Activated B cell treated with CpG ODN at 0.5 μM for 24 hours (primary cell): ENCODE results near the gene ADAMTS20. TPM values are rescaled to one million over a fixed set of nuclear protein-coding genes. Genes with fewer than 3 reads are reported as not detected.

Experiments
- ATAC-seq: fragments of 200-7000 bp; cut with Tn5 transposase; one replicate; pipeline ENCODE4 v1.10.0; 2021; ENCODE audit warnings: low read depth, mild to moderate bottlenecking, moderate library complexity
- CTCF ChIA-PET: fragments of 350-600 bp; sonication (Branson Sonifier 250); formaldehyde crosslinking; loops from one replicate; lab custom pipeline; 2021; ENCODE audit warnings: antibody characterized with exemption; lab: Charles Lee
- POLR2A ChIA-PET: fragments of 350-600 bp; sonication (Branson Sonifier 250); formaldehyde crosslinking; loops from one replicate; lab custom pipeline; 2021; ENCODE audit warnings: antibody characterized with exemption; lab: Charles Lee
- DNase-seq: peaks from one replicate; pipeline ENCODE4 v3.0.0; 2022
- H3K27ac Mint-ChIP-seq: one replicate; pipeline ENCODE4 v1.8.0; 2020; ENCODE audit warnings: mixed read lengths
- H3K27me3 Mint-ChIP-seq: one replicate; pipeline ENCODE4 v1.8.0; 2021; ENCODE audit warnings: mixed read lengths
- H3K36me3 Mint-ChIP-seq: one replicate; pipeline ENCODE4 v1.8.0; 2021; ENCODE audit warnings: low read depth, mixed read lengths
- H3K4me1 Mint-ChIP-seq: one replicate; pipeline ENCODE4 v1.8.0; 2021; ENCODE audit warnings: mixed read lengths
- H3K4me3 Mint-ChIP-seq: one replicate; pipeline ENCODE4 v1.8.0; 2020; ENCODE audit warnings: mild to moderate bottlenecking, mixed read lengths
- H3K9me3 Mint-ChIP-seq: one replicate; pipeline ENCODE4 v1.8.0; 2020; ENCODE audit warnings: mixed read lengths
- CTCF ChIP-seq: fragments of 200-600 bp; IDR thresholded peaks from one replicate; pipeline ENCODE4 v1.8.0; 2022; ENCODE audit warnings: antibody characterized with exemption, mild to moderate bottlenecking
- intact Hi-C: fragments of 100-400 bp; cut with micrococcal nuclease; formaldehyde crosslinking; loops from one replicate; pipeline ENCODE4 v1.15.1; 2024
- total RNA-seq: library from RNA; stranded (reverse); gene quantifications from 2 replicates; pipeline ENCODE4 v1.2.3, GENCODE V29; 2022

ADAMTS20 gene
- not detected in 2 replicates for total RNA-seq

- no peak within 1 kb of the TSS for H3K4me3 Mint-ChIP-seq
- peaks cover 10% of the 10 kb centered on the region for H3K9me3 Mint-ChIP-seq
- CTCF ChIA-PET = no interaction called here
- intact Hi-C loops = no loop called here
- peaks cover 19% of the 10 kb centered on the region for H3K27me3 Mint-ChIP-seq
- no peaks in the 10 kb centered on the region for H3K4me1 Mint-ChIP-seq
- H3K36me3 Mint-ChIP-seq = no peaks in the 10 kb centered on the region
- DNase-seq (no peak), ATAC-seq (no peak)
- TF ChIP-seq CTCF = no peak
- no peak within 1 kb of the TSS for H3K27ac Mint-ChIP-seq
- POLR2A ChIA-PET = no interaction called here
These were observed at the start of gene ADAMTS20 for GRCh38 chr12:43551971-43552559. ADAMTS20 (minus strand) TSS chr12:43552203; CDS start chr12:43551921, 282 bp downstream.

- H3K4me3 Mint-ChIP-seq = no peak overlapping the region
These were observed 47.7 kb upstream of the ADAMTS20 start for GRCh38 chr12:43599708-43600107.

GRCh38 chr12:43599066-43599465 lies 47.1 kb upstream of the ADAMTS20 start:
- DNase-seq (no peak), ATAC-seq (no peak)
- H3K9me3 Mint-ChIP-seq = no peaks in the 10 kb centered on the region
- H3K4me1 Mint-ChIP-seq = no peaks in the 10 kb centered on the region
- ChIA-PET CTCF (no interaction called here), POLR2A (no interaction called here)
- TF ChIP-seq CTCF = no peak
- intact Hi-C loops = no loop called here
- H3K27me3 Mint-ChIP-seq = no peaks in the 10 kb centered on the region
- no peak overlapping the region for H3K27ac Mint-ChIP-seq
- no peak overlapping the region for H3K4me3 Mint-ChIP-seq
- H3K36me3 Mint-ChIP-seq = no peaks in the 10 kb centered on the region

More at GRCh38 chr12:43599708-43600107, 47.7 kb upstream of the ADAMTS20 start:
- Mint-ChIP-seq H3K36me3 (no peaks in the 10 kb centered on the region), H3K27ac (no peak overlapping the region), H3K27me3 (no peaks in the 10 kb centered on the region), H3K4me1 (no peaks in the 10 kb centered on the region), H3K9me3 (no peaks in the 10 kb centered on the region)
- no peak for TF ChIP-seq CTCF
- ChIA-PET CTCF (no interaction called here), POLR2A (no interaction called here)
- ATAC-seq (no peak), DNase-seq (no peak)
- intact Hi-C loops = no loop called here

- intact Hi-C loops = no loop called here
- DNase-seq (no peak), ATAC-seq (no peak)
- CTCF ChIA-PET = no interaction called here
- Mint-ChIP-seq H3K27me3 (no peaks in the 10 kb centered on the region), H3K9me3 (no peaks in the 10 kb centered on the region), H3K4me1 (no peaks in the 10 kb centered on the region), H3K36me3 (no peaks in the 10 kb centered on the region), H3K27ac (no peak overlapping the region), H3K4me3 (no peak overlapping the region)
- POLR2A ChIA-PET = no interaction called here
- no peak for TF ChIP-seq CTCF
These were observed 38.3 kb upstream of the ADAMTS20 start for GRCh38 chr12:43590307-43590706.

- Mint-ChIP-seq H3K4me1 (no peaks in the 10 kb centered on the region), H3K27ac (no peak overlapping the region), H3K36me3 (no peaks in the 10 kb centered on the region), H3K27me3 (peaks cover under 1% of the 10 kb centered on the region), H3K4me3 (no peak overlapping the region), H3K9me3 (no peaks in the 10 kb centered on the region)
- ChIA-PET POLR2A (no interaction called here), CTCF (no interaction called here)
- DNase-seq = no peak
- no peak for ATAC-seq
- intact Hi-C loops = no loop called here
- no peak for TF ChIP-seq CTCF
These were observed 34.7 kb upstream of the ADAMTS20 start for GRCh38 chr12:43586646-43587245.
